GM12891 (cell line): ENCODE results near the gene IPCEF1.

Source experiments
- PAX5 ChIP-seq: IDR thresholded peaks from 2 replicates; pipeline ENCODE4 v1.6.1; 2011; ENCODE audit warnings: low read length, moderate library complexity, mild to moderate bottlenecking; ENCODE audit not compliant: insufficient read depth, severe bottlenecking
- POLR2A ChIP-seq: IDR thresholded peaks from 2 replicates; pipeline ENCODE4 v1.6.1; 2011; ENCODE audit warnings: low read depth, low read length, control low read depth
- POLR2AphosphoS5 ChIP-seq: IDR thresholded peaks from 2 replicates; pipeline ENCODE4 v1.6.1; 2011; ENCODE audit warnings: low read depth, low read length, control low read depth
- POU2F2 ChIP-seq: IDR thresholded peaks from 2 replicates; pipeline ENCODE4 v1.6.1; 2011; ENCODE audit warnings: low read depth, mild to moderate bottlenecking, control low read depth, low read length, moderate library complexity

GRCh38 chr6:154379585-154379984 lies 23.0 kb upstream of the IPCEF1 start:
- no peak for TF ChIP-seq POU2F2
- TF ChIP-seq POLR2A = no peak
- no peak for TF ChIP-seq POLR2AphosphoS5
- TF ChIP-seq PAX5 = no peak
